KMS-11 (cell line): ENCODE results near the gene EFCAB11.

Experiments
- H2AFZ ChIP-seq: fragments of 200-600 bp; sonication (generic); 2 replicates; pipeline ENCODE4 v1.6.1; 2016; ENCODE audit warnings: antibody characterized with exemption, mixed run types, low read depth
- H3K27ac ChIP-seq: fragments of 200-600 bp; sonication (generic); 2 replicates; pipeline ENCODE4 v1.6.1; 2016; ENCODE audit warnings: mild to moderate bottlenecking, mixed run types
- H3K27me3 ChIP-seq: fragments of 200-600 bp; sonication (generic); 2 replicates; pipeline ENCODE4 v1.6.1; 2017; ENCODE audit warnings: mild to moderate bottlenecking, low read depth, mixed run types, moderate library complexity; ENCODE audit not compliant: insufficient read depth
- H3K36me3 ChIP-seq: fragments of 200-600 bp; sonication (generic); 2 replicates; pipeline ENCODE4 v1.6.1; 2017; ENCODE audit warnings: mild to moderate bottlenecking, mixed run types; ENCODE audit not compliant: insufficient read depth
- H3K4me1 ChIP-seq: fragments of 200-600 bp; sonication (generic); 2 replicates; pipeline ENCODE4 v1.6.1; 2016; ENCODE audit warnings: mild to moderate bottlenecking, low read depth, mixed run types; ENCODE audit not compliant: poor library complexity, severe bottlenecking
- H3K4me2 ChIP-seq: fragments of 200-600 bp; sonication (generic); 2 replicates; pipeline ENCODE4 v1.7.0; 2016; ENCODE audit warnings: mild to moderate bottlenecking, mixed run types
- H3K4me3 ChIP-seq: fragments of 200-600 bp; sonication (generic); IDR thresholded peaks from 2 replicates; pipeline ENCODE4 v1.6.1; 2017; ENCODE audit warnings: low read depth, low read length, mixed read lengths; ENCODE audit not compliant: insufficient read depth
- H3K79me2 ChIP-seq: fragments of 200-600 bp; sonication (generic); 2 replicates; pipeline ENCODE4 v1.6.1; 2016; ENCODE audit warnings: low read depth, mixed run types; ENCODE audit not compliant: insufficient read depth
- H3K9ac ChIP-seq: fragments of 200-600 bp; sonication (generic); 2 replicates; pipeline ENCODE4 v1.6.1; 2016; ENCODE audit warnings: mild to moderate bottlenecking, mixed run types
- H4K20me1 ChIP-seq: fragments of 200-600 bp; sonication (generic); 2 replicates; pipeline ENCODE4 v1.6.1; 2016; ENCODE audit warnings: mild to moderate bottlenecking, mixed run types; ENCODE audit not compliant: insufficient read depth
- CTCF ChIP-seq: fragments of 200-600 bp; sonication (generic); conservative IDR thresholded peaks from 2 replicates; pipeline ENCODE4 v1.6.1; 2017; ENCODE audit warnings: low read depth, mild to moderate bottlenecking, antibody characterized with exemption, low read length, moderate library complexity, mixed read lengths

EFCAB11 gene

DNA sequence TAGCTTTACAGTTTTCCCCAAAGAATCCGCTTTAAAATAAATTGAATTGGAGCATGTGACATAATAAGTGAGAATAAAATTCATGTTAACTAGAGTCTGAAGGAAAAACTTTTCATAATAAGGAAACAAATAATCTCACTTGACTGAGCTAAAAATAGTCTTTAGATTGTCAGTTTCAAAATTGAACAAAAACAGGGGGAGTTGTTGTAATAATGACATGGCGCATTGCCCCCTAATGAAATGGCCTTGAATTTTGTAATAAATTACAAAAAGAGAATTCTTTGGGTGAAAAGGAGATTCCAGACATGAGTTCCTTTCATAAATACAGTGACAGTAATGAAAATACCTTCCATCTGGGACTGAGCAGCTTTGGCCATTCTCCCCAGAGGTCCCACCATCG lies 178.6 kb downstream of the EFCAB11 start:
- peaks cover 37% of the 10 kb centered on the region for H3K4me1 ChIP-seq
- H3K27ac ChIP-seq, result no peak overlapping the region
- H3K36me3 ChIP-seq, result no peaks in the 10 kb centered on the region
- H3K79me2 ChIP-seq, result no peaks in the 10 kb centered on the region
- no peak overlapping the region for H3K9ac ChIP-seq
- no peak for TF ChIP-seq CTCF
- no peak overlapping the region for H3K4me3 ChIP-seq
- H2AFZ ChIP-seq, result no peak overlapping the region
- H3K27me3 ChIP-seq, result no peaks in the 10 kb centered on the region
- no peak overlapping the region for H3K4me2 ChIP-seq
- no peaks in the 10 kb centered on the region for H4K20me1 ChIP-seq

DNA sequence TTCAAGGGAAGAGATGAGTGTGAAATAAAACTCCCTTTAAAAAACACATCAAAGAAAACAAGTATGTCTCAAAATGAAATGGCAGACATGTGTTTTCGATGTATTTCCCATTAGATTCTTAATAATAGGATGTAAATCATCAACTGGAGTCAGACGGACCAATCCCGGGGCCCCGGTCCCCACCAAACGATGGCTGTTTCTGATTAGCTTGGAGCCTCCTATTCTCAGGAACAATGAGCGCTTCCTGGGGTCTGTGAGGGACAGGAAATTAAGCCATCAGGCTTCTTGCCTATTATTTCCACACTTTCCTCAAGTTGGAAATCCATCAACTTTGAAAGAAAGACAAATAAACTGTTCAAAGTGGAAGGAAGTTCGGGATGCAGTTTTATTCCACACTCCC lies 179.4 kb downstream of the EFCAB11 start:
- Histone ChIP-seq H3K27me3 (no peaks in the 10 kb centered on the region), H3K9ac (no peak overlapping the region), H2AFZ (no peak overlapping the region), H3K4me3 (no peak overlapping the region), H4K20me1 (no peaks in the 10 kb centered on the region), H3K36me3 (no peaks in the 10 kb centered on the region), H3K4me1 (peaks cover 37% of the 10 kb centered on the region), H3K4me2 (peak overlapping the region; percentile 77; the same call in 1 of the 2 replicates), H3K27ac (peak overlapping the region; percentile 98; the same call in 1 of the 2 replicates), H3K79me2 (no peaks in the 10 kb centered on the region)
- TF ChIP-seq CTCF, result no peak

DNA sequence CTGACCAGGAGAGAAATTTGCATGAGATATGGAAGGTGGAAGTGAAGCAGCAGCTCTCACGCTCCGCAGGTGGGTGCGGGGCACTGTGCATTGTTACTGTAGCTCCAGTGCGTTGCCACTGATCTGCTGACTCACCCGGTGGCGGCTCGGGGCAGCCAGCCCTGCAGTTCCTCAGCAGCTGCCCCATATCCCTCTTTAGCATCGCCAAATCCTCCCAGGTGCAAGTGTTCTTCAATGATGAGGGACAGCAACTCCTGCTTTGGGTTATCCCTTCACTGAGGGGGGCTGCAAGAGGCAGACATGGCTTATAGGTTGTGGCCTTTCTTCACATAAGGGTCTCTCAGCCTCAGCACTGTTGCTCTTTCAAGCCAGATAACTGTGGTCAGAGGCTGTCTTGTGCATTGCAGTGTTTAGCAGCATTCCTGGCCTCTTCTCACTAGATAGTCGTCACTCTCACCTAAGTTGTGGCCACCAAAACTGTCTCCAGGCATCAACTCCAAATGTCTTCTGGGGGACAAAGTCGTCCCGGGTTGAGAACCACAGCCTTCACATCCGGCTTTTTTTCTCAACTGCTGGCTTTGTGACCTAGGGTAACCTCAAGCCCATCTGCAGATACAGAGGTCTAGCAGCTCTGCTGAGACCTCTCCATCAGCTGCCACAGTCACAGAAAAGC lies 180.8 kb downstream of the EFCAB11 start:
- H3K79me2 ChIP-seq, result no peaks in the 10 kb centered on the region
- peak overlapping the region; percentile 48 for H2AFZ ChIP-seq
- TF ChIP-seq CTCF, result no peak
- no peaks in the 10 kb centered on the region for H4K20me1 ChIP-seq
- H3K4me3 ChIP-seq, result no peak overlapping the region
- H3K4me1 ChIP-seq, result peaks cover 37% of the 10 kb centered on the region
- H3K4me2 ChIP-seq, result peak overlapping the region; percentile 77
- H3K36me3 ChIP-seq, result no peaks in the 10 kb centered on the region
- peak overlapping the region; percentile 98 for H3K27ac ChIP-seq
- H3K27me3 ChIP-seq, result no peaks in the 10 kb centered on the region
- peak overlapping the region; percentile 85 for H3K9ac ChIP-seq

GRCh38 chr14:89773151-89773550 lies 181.4 kb downstream of the EFCAB11 start:
- no peak for TF ChIP-seq CTCF
- Histone ChIP-seq H3K4me2 (peak overlapping the region; percentile 77), H3K9ac (peak overlapping the region; percentile 85), H3K4me3 (no peak overlapping the region), H3K36me3 (no peaks in the 10 kb centered on the region), H3K79me2 (no peaks in the 10 kb centered on the region), H2AFZ (peak overlapping the region; percentile 48), H3K27me3 (no peaks in the 10 kb centered on the region), H4K20me1 (no peaks in the 10 kb centered on the region), H3K4me1 (peaks cover 42% of the 10 kb centered on the region), H3K27ac (peak overlapping the region; percentile 98)
